Measurements from ENCODE around the gene CCDC137. TPM values are rescaled to one million over a fixed set of nuclear protein-coding genes. Genes with fewer than 3 reads are reported as not detected.
"Not testable (repeated sequence)": the region's sequence is repeated elsewhere in the genome, so short reads cannot be mapped to it uniquely, and the experiment has no call there.

Gene CCDC137
- 32.0 and 35.8 TPM in 2 replicates for total RNA-seq (2014; rRNA removed; shearing (Covaris generic))

GRCh38 chr17:81666342-81667191, at the start of gene CCDC137, which contains the start of gene OXLD1:
TSS of gene CCDC137 (plus strand) at chr17:81666737. CDS start at chr17:81666767, 30 bp downstream.
TSS of gene OXLD1 (minus strand) at chr17:81666605. CDS start at chr17:81666577, 28 bp downstream.
- in situ Hi-C loops (cut with HindIII; ENCODE audit: low sequenced_read_pairs) = no loop called here
- DNase-seq (ENCODE audit: low spot score) = peak; percentile 95

GRCh38 chr17:81616877-81617276, 49.7 kb upstream of the CCDC137 start:
- in situ Hi-C loops (cut with HindIII; ENCODE audit: low sequenced_read_pairs) = no loop called here

GRCh38 chr17:81618307-81618706, 48.2 kb upstream of the CCDC137 start:
- DNase-seq (ENCODE audit: low spot score); in situ Hi-C loops (cut with HindIII; ENCODE audit: low sequenced_read_pairs): not testable (repeated sequence)

More at GRCh38 chr17:81616877-81617276, 49.7 kb upstream of the CCDC137 start:
- DNase-seq (ENCODE audit: low spot score) = no peak

GRCh38 chr17:81621494-81622130, 44.9 kb upstream of the CCDC137 start:
- in situ Hi-C loops (cut with HindIII; ENCODE audit: low sequenced_read_pairs) = no loop called here
- DNase-seq (ENCODE audit: low spot score) = peak; percentile 35

GRCh38 chr17:81630274-81630673, 36.3 kb upstream of the CCDC137 start:
- DNase-seq (ENCODE audit: low spot score) = no peak
- in situ Hi-C loops (cut with HindIII; ENCODE audit: low sequenced_read_pairs) = no loop called here

DNA sequence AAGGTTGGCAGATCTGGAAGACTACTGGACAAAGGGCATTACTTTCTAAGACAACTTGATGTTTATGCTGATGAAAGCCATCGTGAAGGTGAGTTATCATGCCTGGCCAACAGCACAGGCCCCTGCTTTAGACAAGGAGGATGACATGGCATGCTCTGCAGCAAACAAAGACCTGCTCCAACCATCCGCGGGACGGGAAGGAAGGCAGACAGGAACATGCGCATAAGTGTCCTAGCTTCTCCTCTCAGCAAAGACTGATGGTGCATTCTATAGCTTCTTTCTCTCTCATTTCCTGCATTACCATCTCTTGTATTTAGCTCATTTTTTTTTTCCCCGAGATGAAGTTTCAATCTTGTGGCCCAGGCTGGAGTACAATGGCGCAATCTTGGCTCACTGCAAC, 35.1 kb upstream of the CCDC137 start:
- in situ Hi-C loops (cut with HindIII; ENCODE audit: low sequenced_read_pairs) = no loop called here
- DNase-seq (ENCODE audit: low spot score) = no peak

GRCh38 chr17:81635431-81635830, 31.1 kb upstream of the CCDC137 start:
- in situ Hi-C loops (cut with HindIII; ENCODE audit: low sequenced_read_pairs) = no loop called here
- no peak for DNase-seq (ENCODE audit: low spot score)

DNA sequence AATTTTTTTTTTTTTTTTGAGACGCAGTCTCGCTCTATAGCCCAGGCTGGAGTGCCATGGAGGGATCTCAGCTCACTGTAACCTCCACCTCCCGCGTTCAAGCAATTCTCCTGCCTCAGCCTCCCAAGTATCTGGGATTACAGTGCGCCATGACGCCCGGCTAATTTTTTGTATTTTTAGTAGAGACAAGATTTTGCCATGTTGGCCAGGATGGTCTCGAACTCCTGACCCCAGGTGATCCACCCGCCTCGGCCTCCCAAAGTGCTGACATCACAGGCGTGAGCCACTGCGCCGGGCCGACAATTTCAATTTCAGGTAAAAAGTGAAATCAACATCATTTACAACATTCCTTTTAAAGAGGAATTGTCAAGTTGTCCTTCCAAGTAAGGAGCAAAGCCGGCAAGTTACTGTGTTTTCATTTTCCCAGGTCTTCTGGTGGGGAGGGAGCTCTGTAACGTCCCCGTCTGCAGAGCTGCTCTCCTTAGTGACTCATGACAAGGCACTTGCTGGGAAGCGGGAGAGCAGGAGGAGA, 30.5 kb upstream of the CCDC137 start:
- in situ Hi-C loops (cut with HindIII; ENCODE audit: low sequenced_read_pairs) = no loop called here
- no peak for DNase-seq (ENCODE audit: low spot score)

DNA sequence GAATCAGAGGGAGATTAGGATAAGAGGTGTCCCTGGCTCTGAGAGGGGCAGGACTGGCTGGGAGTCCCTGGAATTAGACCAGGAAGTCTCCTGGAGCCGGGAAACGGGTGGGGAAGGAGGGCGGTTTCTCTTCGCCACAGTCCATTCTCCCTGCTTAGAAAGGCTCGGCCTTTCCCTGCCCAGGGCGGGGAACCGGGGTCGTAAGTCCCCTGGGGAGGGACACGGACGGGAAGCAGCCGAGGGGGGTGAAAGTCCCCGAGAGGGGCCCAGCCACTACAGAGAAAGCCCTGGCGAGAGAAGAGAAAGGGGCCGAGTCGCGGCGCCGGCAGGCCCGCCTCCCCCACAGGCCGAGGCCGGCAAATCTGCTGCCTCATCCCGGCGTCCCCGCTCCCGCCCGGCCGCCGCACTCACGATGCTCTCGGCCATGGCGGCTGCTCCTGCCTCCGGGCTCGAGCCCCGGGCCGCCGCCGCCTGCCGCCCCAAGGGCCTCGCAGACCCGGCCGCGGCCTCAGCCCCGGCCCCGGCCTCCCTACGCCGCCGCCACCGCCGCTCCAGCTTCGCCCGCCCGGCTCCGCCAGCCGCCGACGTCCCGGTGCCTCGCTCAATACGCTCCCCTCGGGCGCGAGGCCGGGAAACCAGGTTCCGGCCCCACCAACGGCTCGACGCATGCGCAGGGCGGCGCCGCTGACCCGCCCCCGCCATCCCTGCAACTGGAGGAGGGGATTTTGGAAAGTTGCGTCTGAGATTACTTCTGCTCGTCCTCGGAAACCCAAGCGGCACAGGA, 29.8 kb upstream of the CCDC137 start, which contains the start of the genes NPLOC4 and TSPAN10:
NPLOC4 (minus strand) TSS at position 608 of the 784 bp plus-strand sequence; CDS start at position 426, 182 bp downstream.
TSPAN10 (plus strand) TSS at position 692 of the 784 bp plus-strand sequence. CDS start 5,217 bp downstream, outside the sequence.
- in situ Hi-C loops (cut with HindIII; ENCODE audit: low sequenced_read_pairs) = no loop called here
- DNase-seq (ENCODE audit: low spot score) = peak; percentile 74

- in situ Hi-C loops (cut with HindIII; ENCODE audit: low sequenced_read_pairs) = no loop called here
- DNase-seq (ENCODE audit: low spot score) = no peak
These were observed 27.9 kb upstream of the CCDC137 start for GRCh38 chr17:81638683-81639082.

DNA sequence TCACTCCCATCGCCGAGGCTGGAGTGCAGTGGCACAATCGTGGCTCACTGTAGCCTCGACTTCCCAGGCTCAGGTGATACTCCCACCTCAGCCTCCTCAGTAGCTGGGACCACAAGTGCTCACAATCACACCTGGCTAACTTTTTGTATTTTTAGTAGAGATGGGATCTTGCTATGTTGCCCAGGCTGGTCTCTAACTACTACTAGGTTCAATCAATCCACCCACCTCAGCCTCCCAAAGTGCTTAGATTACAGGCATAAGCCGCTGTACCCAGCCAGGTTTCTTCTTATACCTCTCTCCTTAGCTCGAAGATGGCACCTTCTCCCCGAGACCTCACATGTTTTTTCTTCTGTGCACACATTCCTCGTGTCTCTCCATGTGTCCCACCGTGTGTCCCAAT, 26.5 kb upstream of the CCDC137 start:
- DNase-seq (ENCODE audit: low spot score) = no peak
- in situ Hi-C loops (cut with HindIII; ENCODE audit: low sequenced_read_pairs) = no loop called here

DNA sequence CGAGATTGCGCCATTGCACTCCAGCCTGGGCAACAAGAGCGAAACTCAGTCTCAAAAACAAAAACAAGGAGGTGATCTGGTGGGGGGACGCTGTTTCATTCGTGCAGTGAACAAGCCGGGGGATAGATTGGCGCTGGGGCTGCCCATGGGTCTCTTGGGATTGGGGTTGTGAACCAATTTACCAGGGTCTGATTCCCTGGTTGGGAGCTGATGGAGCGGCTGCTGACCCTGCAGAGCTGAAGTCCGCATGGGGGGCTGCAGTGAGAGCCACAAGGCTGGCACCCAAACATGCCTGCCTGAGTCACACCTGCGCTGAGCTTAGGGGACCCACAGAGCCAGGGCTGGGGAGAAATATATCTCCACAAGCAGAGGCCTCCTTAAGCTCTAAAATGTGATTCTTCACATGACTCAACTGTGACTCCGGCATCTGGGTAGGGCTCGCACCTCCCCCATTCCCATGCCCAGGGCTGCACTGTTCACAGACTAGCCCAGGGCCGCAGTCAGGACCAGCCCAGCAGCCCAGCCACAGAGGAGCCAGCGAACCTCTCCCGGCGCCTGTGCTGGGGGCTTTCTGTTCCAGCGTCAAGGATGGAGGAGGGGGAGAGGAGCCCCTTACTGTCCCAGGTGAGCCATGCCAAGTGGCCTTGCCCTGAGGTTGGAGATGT, 24.6 kb upstream of the CCDC137 start:
- peak; percentile 34 for DNase-seq (ENCODE audit: low spot score)
- in situ Hi-C loops (cut with HindIII; ENCODE audit: low sequenced_read_pairs) = no loop called here

- in situ Hi-C loops (cut with HindIII; ENCODE audit: low sequenced_read_pairs) = no loop called here
- DNase-seq (ENCODE audit: low spot score) = no peak
These were observed 22.0 kb upstream of the CCDC137 start for GRCh38 chr17:81644496-81644895.

DNA sequence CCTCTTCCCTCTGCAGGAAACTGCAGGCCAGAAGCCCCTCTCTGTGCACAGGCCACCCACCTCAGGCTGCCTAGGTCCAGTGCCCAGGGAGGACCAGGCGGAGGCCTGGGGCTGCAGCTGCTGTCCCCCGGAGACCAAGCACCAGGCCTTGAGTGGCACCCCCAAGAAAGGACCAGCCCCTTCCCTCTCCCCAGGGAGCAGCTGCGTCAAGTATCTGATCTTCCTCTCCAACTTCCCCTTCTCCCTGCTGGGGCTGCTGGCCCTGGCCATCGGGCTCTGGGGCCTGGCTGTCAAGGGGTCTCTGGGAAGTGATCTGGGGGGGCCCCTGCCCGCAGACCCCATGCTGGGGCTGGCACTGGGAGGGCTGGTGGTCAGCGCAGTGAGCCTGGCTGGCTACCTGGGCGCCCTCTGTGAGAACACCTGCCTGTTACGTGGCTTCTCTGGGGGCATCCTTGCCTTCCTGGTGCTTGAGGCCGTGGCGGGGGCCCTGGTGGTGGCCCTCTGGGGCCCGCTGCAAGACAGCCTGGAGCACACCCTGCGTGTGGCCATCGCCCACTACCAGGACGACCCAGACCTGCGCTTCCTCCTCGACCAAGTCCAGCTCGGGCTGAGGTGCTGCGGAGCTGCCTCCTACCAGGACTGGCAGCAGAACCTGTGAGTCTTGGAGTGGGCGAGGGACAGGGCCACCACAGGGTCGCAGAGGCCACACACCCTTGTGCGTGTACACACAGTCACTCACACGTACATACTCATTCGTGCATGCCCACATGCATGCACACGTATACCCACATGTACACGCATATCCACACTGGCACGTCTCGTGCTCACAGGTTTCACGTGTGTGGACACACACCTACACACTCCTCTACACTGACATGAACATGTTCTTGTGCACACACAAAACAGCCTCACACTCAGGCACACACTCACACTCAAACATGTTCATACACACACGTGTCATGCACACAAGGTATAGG, 21.3 kb upstream of the CCDC137 start:
- no peak for DNase-seq (ENCODE audit: low spot score)
- in situ Hi-C loops (cut with HindIII; ENCODE audit: low sequenced_read_pairs) = no loop called here

GRCh38 chr17:81646869-81647600, 19.5 kb upstream of the CCDC137 start:
- in situ Hi-C loops (cut with HindIII; ENCODE audit: low sequenced_read_pairs) = no loop called here
- DNase-seq (ENCODE audit: low spot score) = peak; percentile 95

GRCh38 chr17:81647640-81648012, 18.9 kb upstream of the CCDC137 start:
- DNase-seq (ENCODE audit: low spot score) = no peak
- in situ Hi-C loops (cut with HindIII; ENCODE audit: low sequenced_read_pairs) = no loop called here
